RWPE1 (cell line): Measurements from ENCODE around the gene UXS1.

Experiments
- CTCF ChIA-PET: fragments of 350-600 bp; sonication (Branson Sonifier 250); formaldehyde crosslinking; extraction: SDS; loops from one replicate; lab custom pipeline; 2021; lab: Yijun Ruan, JAX
- POLR2A ChIA-PET: fragments of 400-600 bp; formaldehyde crosslinking; extraction: SDS; loops from one replicate; lab custom pipeline; 2020; ENCODE audit warnings: antibody characterized with exemption; ENCODE audit not compliant: low non-redundant PET; lab: Yijun Ruan, JAX
- DNase-seq: peaks from one replicate; pipeline ENCODE4 v3.0.0; 2012; ENCODE audit warnings: low spot score
- H3K27ac ChIP-seq: fragments of 450-650 bp; 2 replicates; pipeline ENCODE4 v1.5.1; 2017
- CTCF ChIP-seq: fragments of 450-650 bp; conservative IDR thresholded peaks from 2 replicates; pipeline ENCODE4 v1.5.1; 2017; ENCODE audit warnings: low read depth, mild to moderate bottlenecking

Gene UXS1

GRCh38 chr2:106174056-106174455 is 20.0 kb downstream of the UXS1 start:
- no peak for TF ChIP-seq CTCF
- no peak for DNase-seq
- POLR2A ChIA-PET: no interaction called here
- CTCF ChIA-PET: no interaction called here
- no peak overlapping the region for H3K27ac ChIP-seq

- ChIA-PET CTCF (interaction anchor here (0.5 kb wide), 1 partner anchor 885 kb away, joined by 3 read pairs; no protein-coding TSS in a partner anchor), POLR2A (no interaction called here)
- TF ChIP-seq CTCF: no peak
- no peak overlapping the region for H3K27ac ChIP-seq
- DNase-seq: no peak
Measured at GRCh38 chr2:106172649-106173048, 21.5 kb downstream of the UXS1 start.

GRCh38 chr2:106168657-106169056 is 25.4 kb downstream of the UXS1 start:
- ChIA-PET POLR2A (no interaction called here), CTCF (no interaction called here)
- no peak for TF ChIP-seq CTCF
- no peak for DNase-seq
- no peak overlapping the region for H3K27ac ChIP-seq

GRCh38 chr2:106167067-106167466 is 27.0 kb downstream of the UXS1 start:
- no peak for DNase-seq
- CTCF ChIA-PET: interaction anchor here (0.7 kb wide), 1 partner anchor 560 kb away, joined by 3 read pairs; no protein-coding TSS in a partner anchor
- POLR2A ChIA-PET: no interaction called here
- H3K27ac ChIP-seq: no peak overlapping the region
- TF ChIP-seq CTCF: no peak

GRCh38 chr2:106165561-106165960 is 28.5 kb downstream of the UXS1 start:
- POLR2A ChIA-PET: no interaction called here
- CTCF ChIA-PET: interaction anchor here (0.6 kb wide), 1 partner anchor 56 kb away, joined by 3 read pairs; no protein-coding TSS in a partner anchor
- no peak overlapping the region for H3K27ac ChIP-seq
- DNase-seq: no peak
- no peak for TF ChIP-seq CTCF

- ChIA-PET CTCF (interaction anchor here (0.6 kb wide), 1 partner anchor 55 kb away, joined by 3 read pairs; no protein-coding TSS in a partner anchor), POLR2A (no interaction called here)
- TF ChIP-seq CTCF: no peak
- DNase-seq: no peak
- H3K27ac ChIP-seq: no peak overlapping the region
Measured at GRCh38 chr2:106165029-106165428, 29.1 kb downstream of the UXS1 start.
